Spleen (tissue), 7 donors: ENCODE data around the gene ZNF516.

Source experiments
- CTCF ChIP-seq, 11 experiments: fragments of 200-600 bp in 7 of 11; fragments of 450-650 bp in 4 of 11; sonication (generic) in 4 of 11; IDR thresholded peaks in 8 of 11; conservative IDR thresholded peaks in 3 of 11; 1 replicate in 7 of 11; 2 replicates in 4 of 11; pipeline versions ENCODE4 v1.4.0 to v1.8.0; 2016 to 2021; ENCODE audit warnings: antibody characterized with exemption in 11 of 11, inconsistent platforms in 4 of 11, mild to moderate bottlenecking in 1 of 11
- POLR2A ChIP-seq, 3 donors: fragments of 450-650 bp; IDR thresholded peaks; one replicate each; pipeline ENCODE4 v1.5.1; 2017; ENCODE audit warnings: antibody characterized with exemption in 3 of 3, mild to moderate bottlenecking in 1 of 3
- POLR2AphosphoS5 ChIP-seq, 3 donors: sonication (generic); formaldehyde crosslinking; IDR thresholded peaks; one replicate each; pipeline ENCODE4 v1.5.1; 2017; ENCODE audit warnings: antibody characterized with exemption in 3 of 3
- donor health status: DM: no; HTN: no; CAD: no; lungs with moderate emphysema.
- donor health status: DM: no; HTN: no; CAD: no.
- donor health status: DM: no; HTN: no; CAD: no.

GRCh38 chr18:76435316-76435989 lies 59.6 kb downstream of the ZNF516 start:
- TF ChIP-seq CTCF (IDR thresholded peaks at IDR 0.05 in 8 of 11, conservative IDR thresholded peaks at IDR 0.05 in 3 of 11) (no peak), POLR2A (IDR thresholded peaks at IDR 0.05) (no peak), POLR2AphosphoS5 (IDR thresholded peaks at IDR 0.05) (no peak)
